Lung (tissue), 12 donors: ENCODE measurements around the gene GPR153. TPM values are rescaled to one million over a fixed set of nuclear protein-coding genes. Genes with fewer than 3 reads are reported as not detected.
A peak's percentile ranks its signal among the peaks of the same experiment; 100 is the strongest.

ENCODE experiments used
- ATAC-seq: fragments of 200-7000 bp; cut with Tn5 transposase; one replicate; pipeline ENCODE4 v1.9.1; 2020; ENCODE audit warnings: moderate number of reproducible peaks; ENCODE audit not compliant: insufficient read depth, low FRiP score
- DNase-seq, 3 donors: peaks; one replicate each; pipeline ENCODE4 v3.0.0-alpha.2; 2013 to 2017
- H3K27ac ChIP-seq, 2 donors: one replicate each; pipeline ENCODE4 v1.5.1; 2013; ENCODE audit warnings: mild to moderate bottlenecking in 2 of 2, moderate library complexity in 2 of 2, control low read depth in 1 of 2, inconsistent platforms in 1 of 2, low read depth in 1 of 2, low read length in 1 of 2
- H3K27me3 ChIP-seq, 3 donors: one replicate each; pipeline ENCODE4 v1.5.1; 2013; ENCODE audit warnings: low read length in 2 of 3; ENCODE audit not compliant: control insufficient read depth in 3 of 3, insufficient read depth in 3 of 3
- H3K36me3 ChIP-seq, 4 donors: one replicate each; pipeline ENCODE4 v1.5.1; 2013; ENCODE audit warnings: low read length in 4 of 4, mild to moderate bottlenecking in 1 of 4, moderate library complexity in 1 of 4; ENCODE audit not compliant: control insufficient read depth in 4 of 4, insufficient read depth in 4 of 4
- H3K4me1 ChIP-seq, 5 donors: one replicate each; pipeline ENCODE4 v1.5.1; 2013; ENCODE audit warnings: low read length in 5 of 5, mild to moderate bottlenecking in 2 of 5, moderate library complexity in 1 of 5; ENCODE audit not compliant: control insufficient read depth in 5 of 5, insufficient read depth in 5 of 5
- H3K4me3 ChIP-seq: one replicate; pipeline ENCODE4 v1.5.1; 2013; ENCODE audit warnings: mild to moderate bottlenecking, control low read depth, moderate library complexity
- H3K9ac ChIP-seq, 2 donors: one replicate each; pipeline ENCODE4 v1.5.1; 2013; ENCODE audit warnings: low read length in 2 of 2, control low read depth in 1 of 2; ENCODE audit not compliant: insufficient read depth in 1 of 2
- H3K9me3 ChIP-seq, 4 donors: one replicate each; pipeline ENCODE4 v1.5.1; 2013; ENCODE audit warnings: low read length in 3 of 4, mild to moderate bottlenecking in 1 of 4, moderate library complexity in 1 of 4; ENCODE audit not compliant: control insufficient read depth in 4 of 4, insufficient read depth in 3 of 4
- CTCF ChIP-seq: IDR thresholded peaks from 2 replicates; pipeline ENCODE4 v1.5.1; 2012; ENCODE audit warnings: mild to moderate bottlenecking; ENCODE audit errors: control extremely low read depth, extremely low read depth
- WGBS, 2 donors: extraction: QIAGEN DNeasy Blood & Tissue Kit; methylation state at CpG; one replicate each; pipeline ENCODE4 v1.1.7; 2013; 5-methylcytosine and 5-hydroxymethylcytosine counted together
- polyA plus RNA-seq, 2 donors: library from polyadenylated mRNA; stranded (reverse); fragments of 200-250 nt; gene quantifications; one replicate each; pipeline ENCODE4 v1.2.1, GENCODE V29; 2013
- total RNA-seq, 2 donors: library from RNA; depleted of rRNA in 1 of 2; stranded (reverse); fragments of >200 nt in 1 of 2; gene quantifications; one replicate each; pipeline ENCODE4 v1.2.1, GENCODE V29; 2014 to 2021
- donor health status: control.
- donor health status: control.
- donor health status: Bipolar disorder and iron deficiency.
- donor health status: healthy.
- donor health status: DM: yes; HTN: yes; CAD: no.

Gene GPR153
- total and polyA plus RNA-seq, 4 donors: 3.2 to 17.0 (median 6.2) TPM

- Histone ChIP-seq H3K4me1 (peaks cover 2 to 21% (median 6%) of the 10 kb centered on the region in 5 donors), H3K9me3 (peaks cover 0 to 2% (median 0%) of the 10 kb centered on the region in 4 donors), H3K27ac (no peak overlapping the region), H3K27me3 (peaks cover 13 to 46% (median 38%) of the 10 kb centered on the region in 3 donors), H3K36me3 (no peaks in the 10 kb centered on the region), H3K9ac (no peak overlapping the region), H3K4me3 (no peak overlapping the region)
- ATAC-seq (no peak), DNase-seq (no peak)
- 24 to 28% methylated on average over 7 of the region's 7 CpGs for WGBS, 2 donors
- TF ChIP-seq CTCF: no peak
These were observed 21.6 kb downstream of the GPR153 start for GRCh38 chr1:6239213-6239752.

GRCh38 chr1:6237093-6237492 is 23.8 kb downstream of the GPR153 start:
- Histone ChIP-seq H3K4me3 (no peak overlapping the region), H3K27ac (no peak overlapping the region), H3K27me3 (peaks cover 11 to 31% (median 22%) of the 10 kb centered on the region in 3 donors), H3K4me1 (peaks cover 2 to 21% (median 6%) of the 10 kb centered on the region in 5 donors), H3K36me3 (peaks cover 3 to 8% (median 7%) of the 10 kb centered on the region in 4 donors), H3K9me3 (peaks cover 0 to 2% (median 0%) of the 10 kb centered on the region in 4 donors), H3K9ac (no peak overlapping the region)
- 95 to 99% methylated on average over 4 of the region's 4 CpGs for WGBS, 2 donors
- DNase-seq (no peak), ATAC-seq (no peak)
- no peak for TF ChIP-seq CTCF

- TF ChIP-seq CTCF: no peak
- peak overlapping the region; percentile 94 for H3K4me3 ChIP-seq
- peaks cover 0 to 13% (median 6%) of the 10 kb centered on the region in 5 donors for H3K4me1 ChIP-seq
- ATAC-seq (no peak), DNase-seq (no peak)
- 0 to 1% methylated on average over 28 to 30 of the region's 30 CpGs for WGBS, 2 donors
- peaks cover 0 to 2% (median 0%) of the 10 kb centered on the region in 4 donors for H3K9me3 ChIP-seq
- peaks cover 2 to 16% (median 7%) of the 10 kb centered on the region in 3 donors for H3K27me3 ChIP-seq
- peak overlapping the region; percentile 28 to 50 for H3K9ac ChIP-seq
- H3K27ac ChIP-seq: peak overlapping the region in 1 of 2 donors; percentile 86
- peaks cover 4 to 16% (median 12%) of the 10 kb centered on the region in 4 donors for H3K36me3 ChIP-seq
These were observed 25.6 kb downstream of the GPR153 start for GRCh38 chr1:6235296-6235677.
